Activated T-helper 17 cell treated with anti-CD3 and anti-CD28 coated beads, Interleukin-2, amount 50 U/mL, for 72 hours (primary cell): Measurements from ENCODE around the gene FLACC1. TPM values are rescaled to one million over a fixed set of nuclear protein-coding genes. Genes with fewer than 3 reads are reported as not detected.
"Not testable (repeated sequence)": the region's sequence is repeated elsewhere in the genome, so short reads cannot be mapped to it uniquely, and the experiment has no call there.

Experiments
- ATAC-seq: fragments of 150-1000 bp; cut with Tn5 transposase; replicated peaks from 2 replicates; pipeline ENCODE4 v1.10.0; 2021; ENCODE audit warnings: mild to moderate bottlenecking, moderate library complexity
- H3K27ac Mint-ChIP-seq: one replicate; pipeline ENCODE4 v1.8.0; 2022; ENCODE audit warnings: mixed read lengths
- H3K27me3 Mint-ChIP-seq: one replicate; pipeline ENCODE4 v1.8.0; 2022; ENCODE audit warnings: mixed read lengths
- H3K36me3 Mint-ChIP-seq: one replicate; pipeline ENCODE4 v1.8.0; 2022; ENCODE audit warnings: low read depth, mild to moderate bottlenecking, mixed read lengths
- H3K4me1 Mint-ChIP-seq: one replicate; pipeline ENCODE4 v1.8.0; 2022; ENCODE audit warnings: mixed read lengths
- H3K4me3 Mint-ChIP-seq: one replicate; pipeline ENCODE4 v1.8.0; 2022; ENCODE audit warnings: mild to moderate bottlenecking, mixed read lengths
- H3K9me3 Mint-ChIP-seq: one replicate; pipeline ENCODE4 v1.8.0; 2022; ENCODE audit warnings: mixed read lengths
- total RNA-seq, 2 donors: library from RNA; stranded (reverse); gene quantifications; one replicate each; pipeline ENCODE4 v1.2.3, GENCODE V29; 2022

The FLACC1 gene
- total RNA-seq, 2 donors from 2014 or later = 1.1 to 2.1 TPM

- not testable (repeated sequence) for H3K27me3 Mint-ChIP-seq, H3K9me3 Mint-ChIP-seq
- peak; percentile 60 for ATAC-seq
- Mint-ChIP-seq H3K4me3 (peak overlapping the region; percentile 53), H3K27ac (peak overlapping the region; percentile 58), H3K4me1 (peaks cover 35% of the 10 kb centered on the region), H3K36me3 (peaks cover 75% of the 10 kb centered on the region)
Measured at GRCh38 chr2:201239167-201239935, 117.8 kb downstream of the FLACC1 start.

Other genes starting within 250 kb of the FLACC1 start
- 100 to 1,000 TPM; 224 to 559 TPM for gene CFLAR, start 241.2 kb downstream of the FLACC1 start, total RNA-seq
- 10 to 100 TPM; 10.8 to 22.7 TPM for gene CASP10, start 174.2 kb downstream of the FLACC1 start, total RNA-seq
- gene CASP8, start 96.8 kb downstream of the FLACC1 start, total RNA-seq = 100 to 1,000 TPM; 119 to 128 TPM
- gene TRAK2, start 94.1 kb upstream of the FLACC1 start, total RNA-seq = 10 to 100 TPM; 23.2 to 27.0 TPM
- 10 to 100 TPM; 13.6 to 14.5 TPM for gene STRADB, start 94.4 kb upstream of the FLACC1 start, total RNA-seq